ENCODE data around the gene CLEC11A. TPM values are rescaled to one million over a fixed set of nuclear protein-coding genes. Genes with fewer than 3 reads are reported as not detected.
A peak's percentile ranks its signal among the peaks of the same experiment; 100 is the strongest.
"Not testable (repeated sequence)": the region's sequence is repeated elsewhere in the genome, so short reads cannot be mapped to it uniquely, and the experiment has no call there.

The CLEC11A gene
- total RNA-seq, 1 donor from 2014 or later = 0.40 TPM

GRCh38 chr19:50721441-50722137, 1.6 kb upstream of the CLEC11A start:
- DNase-seq (ENCODE audit: low read depth in 2 of 2) = no peak

- DNase-seq (ENCODE audit: low read depth in 2 of 2) = no peak
Measured at GRCh38 chr19:50722201-50723013, 757 bp upstream of the CLEC11A start.

DNA sequence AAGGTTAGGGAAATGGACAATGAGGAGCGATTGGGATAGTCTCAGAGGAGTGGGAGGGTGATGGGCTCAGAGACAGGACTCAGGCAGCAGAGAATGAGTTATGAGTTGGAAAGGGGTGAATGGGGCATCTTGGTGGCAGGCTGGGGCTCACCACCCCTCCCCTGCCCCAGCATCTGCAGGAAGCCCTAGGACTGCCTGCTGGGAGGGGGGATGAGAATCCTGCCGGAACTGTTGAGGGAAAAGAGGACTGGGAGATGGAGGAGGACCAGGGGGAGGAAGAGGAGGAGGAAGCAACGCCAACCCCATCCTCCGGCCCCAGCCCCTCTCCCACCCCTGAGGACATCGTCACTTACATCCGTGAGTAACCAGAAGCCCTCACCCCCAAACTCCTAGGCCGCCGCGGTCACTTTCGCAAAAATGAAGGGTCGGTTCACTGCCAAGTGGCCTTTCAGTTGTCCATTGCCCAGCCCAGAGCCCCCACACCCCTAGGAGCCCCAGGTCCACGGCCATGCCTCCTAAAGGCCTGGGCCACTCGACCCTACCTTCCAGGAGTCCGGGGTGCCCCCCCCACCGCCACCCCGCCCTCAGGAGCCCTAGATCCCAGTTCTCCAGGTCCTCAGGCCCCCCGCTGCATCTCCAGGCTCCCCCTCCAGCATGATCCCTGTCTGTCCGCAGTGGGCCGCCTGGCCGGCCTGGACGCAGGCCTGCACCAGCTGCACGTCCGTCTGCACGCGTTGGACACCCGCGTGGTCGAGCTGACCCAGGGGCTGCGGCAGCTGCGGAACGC, 764 bp downstream of the CLEC11A start:
- DNase-seq (ENCODE audit: low read depth in 2 of 2) = no peak

DNA sequence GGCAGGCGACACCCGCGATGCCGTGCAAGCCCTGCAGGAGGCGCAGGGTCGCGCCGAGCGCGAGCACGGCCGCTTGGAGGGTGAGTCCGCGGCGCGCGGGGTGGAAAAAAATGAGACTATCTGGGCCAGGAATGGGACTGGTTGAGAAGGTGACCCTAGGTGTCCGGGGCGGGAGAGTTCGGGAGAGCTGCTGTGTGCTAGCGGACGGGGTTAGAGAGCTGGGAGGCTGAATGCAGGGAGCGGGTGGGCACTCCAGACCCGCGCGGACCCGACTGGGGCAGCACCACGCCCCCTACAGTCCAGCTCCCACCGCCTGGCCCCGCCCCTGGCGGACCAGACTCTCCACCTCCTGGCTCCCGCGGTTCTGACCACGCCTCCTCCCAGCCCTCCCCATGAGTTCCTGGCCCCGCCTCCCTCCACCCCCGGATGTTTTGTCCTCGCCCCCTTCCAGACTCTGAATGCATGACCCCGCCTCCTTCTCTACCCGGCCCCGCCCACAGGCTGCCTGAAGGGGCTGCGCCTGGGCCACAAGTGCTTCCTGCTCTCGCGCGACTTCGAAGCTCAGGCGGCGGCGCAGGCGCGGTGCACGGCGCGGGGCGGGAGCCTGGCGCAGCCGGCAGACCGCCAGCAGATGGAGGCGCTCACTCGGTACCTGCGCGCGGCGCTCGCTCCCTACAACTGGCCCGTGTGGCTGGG, 1.5 kb downstream of the CLEC11A start:
- peak; percentile 100 for DNase-seq (ENCODE audit: low read depth in 2 of 2)

GRCh38 chr19:50725218-50725910, 2.2 kb downstream of the CLEC11A start:
- no peak for DNase-seq (ENCODE audit: low read depth in 2 of 2)

GRCh38 chr19:50725911-50726230, 2.7 kb downstream of the CLEC11A start:
- no peak for DNase-seq (ENCODE audit: low read depth in 2 of 2)

DNA sequence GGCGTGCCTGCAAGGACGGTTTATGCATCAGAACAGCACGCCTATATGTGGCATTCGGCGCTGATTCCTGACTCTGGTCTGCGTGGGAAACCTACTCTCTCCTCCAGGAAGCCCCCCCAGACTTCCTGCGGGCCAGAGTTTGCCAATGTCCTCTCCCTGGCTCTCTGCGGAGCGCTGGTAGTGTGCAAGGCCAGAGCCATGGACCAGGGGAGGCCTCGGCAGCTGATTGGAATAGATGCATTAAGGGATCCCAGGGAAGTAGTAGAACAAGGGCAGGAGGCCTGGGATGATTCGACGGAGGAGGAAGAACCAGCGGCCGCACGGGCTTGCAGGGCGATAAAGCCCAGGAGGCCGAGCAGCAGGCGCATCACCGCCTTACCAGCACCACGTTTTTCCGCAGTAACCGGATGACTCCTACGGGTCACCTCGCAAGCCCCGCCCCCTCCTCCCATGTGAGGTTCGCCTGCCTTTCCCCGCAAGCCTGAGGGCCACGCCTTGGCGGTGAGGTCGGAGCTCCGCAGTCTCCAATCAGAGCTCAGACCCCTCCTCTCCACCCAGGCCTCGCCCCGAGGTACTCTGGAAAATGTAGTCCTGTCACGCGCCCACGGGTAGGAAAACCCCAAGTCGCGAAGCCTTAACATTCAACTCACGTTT, 5.0 kb downstream of the CLEC11A start:
- DNase-seq (ENCODE audit: low read depth in 2 of 2) = peak; percentile 90 to 91

DNA sequence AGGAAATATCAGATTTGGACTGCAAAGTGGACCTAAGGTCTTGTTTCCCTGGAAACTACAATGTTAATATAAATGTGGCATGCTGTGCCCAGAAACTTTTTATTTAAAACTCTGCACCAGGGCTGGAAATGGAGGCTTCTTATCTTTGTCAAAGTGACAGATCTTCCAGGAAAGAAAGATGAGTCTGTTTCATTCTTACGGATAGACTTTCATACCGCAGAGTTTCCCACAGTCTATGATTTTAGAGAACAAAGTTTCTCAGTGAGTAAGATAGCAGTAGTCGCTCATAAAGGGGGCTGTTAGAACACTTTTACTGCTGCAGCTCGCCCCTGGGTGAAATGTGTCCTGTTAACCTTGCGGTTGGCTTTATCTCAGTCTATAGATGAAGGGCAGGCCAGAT, 6.7 kb downstream of the CLEC11A start:
- no peak for DNase-seq (ENCODE audit: low read depth in 2 of 2)

- DNase-seq (ENCODE audit: low read depth in 2 of 2) = no peak
Measured at GRCh38 chr19:50735869-50736268, 12.7 kb downstream of the CLEC11A start.

- DNase-seq (ENCODE audit: low read depth in 2 of 2) = no peak
Measured at GRCh38 chr19:50736338-50736737, 13.2 kb downstream of the CLEC11A start.

GRCh38 chr19:50739132-50739913, 16.2 kb downstream of the CLEC11A start:
- DNase-seq (ENCODE audit: low read depth in 2 of 2) = no peak

DNA sequence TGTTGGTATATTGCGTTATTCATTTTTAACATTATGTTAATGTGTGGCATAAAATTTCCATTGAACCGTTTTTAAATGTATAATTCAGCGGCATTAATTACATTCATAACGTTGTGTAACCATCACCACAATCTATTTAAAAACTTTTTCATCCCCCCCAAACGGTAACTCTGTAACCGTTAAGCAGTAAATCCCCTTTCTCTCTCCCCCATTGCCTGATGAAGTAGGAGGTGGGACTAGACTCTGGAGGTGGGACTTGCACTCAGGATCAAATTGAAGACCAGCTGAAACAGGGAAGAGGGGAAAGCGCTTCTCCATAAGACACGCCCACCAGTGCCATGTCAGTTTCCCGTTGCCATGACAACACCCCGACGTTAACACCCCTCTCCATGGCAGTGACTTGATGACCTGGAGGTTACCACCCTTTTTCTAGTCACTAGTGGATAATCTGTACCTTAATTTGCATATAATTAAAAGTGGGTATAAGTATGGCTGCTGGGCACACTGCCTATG, 16.8 kb downstream of the CLEC11A start:
- no peak for DNase-seq (ENCODE audit: low read depth in 2 of 2)

GRCh38 chr19:50741179-50741933, 18.2 kb downstream of the CLEC11A start:
- DNase-seq (ENCODE audit: low read depth in 2 of 2) = peak; percentile 39 to 80

- DNase-seq (ENCODE audit: low read depth in 2 of 2) = no peak
Measured at GRCh38 chr19:50743537-50743936, 20.4 kb downstream of the CLEC11A start.

GRCh38 chr19:50745221-50745620, 22.1 kb downstream of the CLEC11A start:
- DNase-seq (ENCODE audit: low read depth in 2 of 2) = no peak

DNA sequence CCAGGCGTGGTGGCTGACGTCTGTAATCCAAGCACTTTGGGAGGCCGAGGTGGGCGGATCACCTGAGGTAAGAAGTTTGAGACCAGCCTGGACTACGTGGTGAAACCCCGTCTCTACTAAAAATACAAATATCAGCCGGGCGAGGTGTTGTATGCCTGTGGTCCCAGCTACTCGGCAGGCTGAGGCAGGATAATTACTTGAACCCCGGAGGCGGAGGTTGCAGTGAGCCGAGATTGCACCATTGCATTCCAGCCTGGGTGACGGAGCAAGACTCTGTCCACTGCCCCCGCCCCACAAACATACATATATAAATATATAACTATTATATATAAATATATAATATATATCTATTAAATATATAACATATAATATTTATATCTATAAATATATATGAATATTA, 24.0 kb downstream of the CLEC11A start:
- DNase-seq (ENCODE audit: low read depth in 2 of 2) = not testable (repeated sequence)

GRCh38 chr19:50749490-50749889, 26.3 kb downstream of the CLEC11A start:
- no peak for DNase-seq (ENCODE audit: low read depth in 2 of 2)

DNA sequence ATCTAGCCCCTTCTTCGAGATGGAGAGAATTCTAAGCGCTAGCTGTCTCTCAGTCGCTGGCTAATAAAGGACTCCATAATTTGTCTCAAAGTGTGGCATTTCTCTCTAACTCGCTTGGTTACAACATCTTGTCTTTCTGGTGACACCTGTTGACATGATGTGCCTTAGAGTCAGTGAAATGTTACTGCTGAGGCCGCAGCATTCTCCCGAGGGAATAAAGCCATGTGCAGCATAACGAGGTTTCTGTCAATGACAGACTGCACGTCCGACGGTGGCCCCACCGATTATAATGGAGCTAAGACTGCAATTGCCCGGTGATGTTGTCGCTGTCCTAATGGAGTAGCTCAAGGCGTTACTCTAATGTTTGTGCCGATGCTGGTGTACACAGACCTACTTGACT, 26.8 kb downstream of the CLEC11A start:
- DNase-seq (ENCODE audit: low read depth in 2 of 2) = no peak

- no peak for DNase-seq (ENCODE audit: low read depth in 2 of 2)
Measured at GRCh38 chr19:50753879-50754278, 30.7 kb downstream of the CLEC11A start.

All from lung microvascular endothelial cell (primary cell).